SK-N-SH (cell line): ENCODE measurements around the gene PLSCR1. TPM values are rescaled to one million over a fixed set of nuclear protein-coding genes. Genes with fewer than 3 reads are reported as not detected.

Experiments
- CTCF ChIA-PET: fragments of 300-600, 350-600 bp; formaldehyde crosslinking; extraction: SDS; loops from one replicate; lab custom pipeline; 2021; lab: Yijun Ruan, JAX
- POLR2A ChIA-PET: fragments of 350-600 bp; sonication (Branson Sonifier 250); formaldehyde crosslinking; extraction: SDS; loops from one replicate; lab custom pipeline; 2020; ENCODE audit warnings: antibody characterized with exemption, inconsistent platforms; lab: Yijun Ruan, JAX
- DNase-seq: peaks from one replicate; pipeline ENCODE4 v3.0.0; 2012
- H2AFZ ChIP-seq: fragments of 200-600 bp; sonication (generic); 2 replicates; pipeline ENCODE4 v1.8.1; 2016; ENCODE audit warnings: antibody characterized with exemption, mild to moderate bottlenecking, low read depth
- H3F3A ChIP-seq: fragments of 200-600 bp; sonication (generic); replicated peaks from 2 replicates; pipeline ENCODE3; 2016; ENCODE audit warnings: antibody characterized with exemption, mild to moderate bottlenecking; ENCODE audit not compliant: insufficient read depth
- H3K27ac ChIP-seq, 2 experiments: fragments of 200-500 bp in 1 of 2; fragments of 200-600 bp in 1 of 2; sonication (Bioruptor generic) in 1 of 2; sonication (generic), shearing (Covaris generic) in 1 of 2; 2 replicates each; pipeline versions ENCODE4 v1.5.1 to v1.6.1; 2014 to 2016; ENCODE audit warnings: low read depth in 2 of 2, inconsistent platforms in 1 of 2, low read length in 1 of 2, mild to moderate bottlenecking in 1 of 2, mixed read lengths in 1 of 2
- H3K27me3 ChIP-seq: fragments of 200-600 bp; sonication (generic), shearing (Covaris generic); 2 replicates; pipeline ENCODE4 v1.6.1; 2016; ENCODE audit warnings: mixed run types; ENCODE audit not compliant: insufficient read depth
- H3K36me3 ChIP-seq, 2 experiments: fragments of 200-500 bp in 1 of 2; fragments of 200-600 bp in 1 of 2; sonication (Bioruptor generic) in 1 of 2; sonication (generic) in 1 of 2; replicated peaks in 1 of 2; 2 replicates each; pipeline versions ENCODE3 to v1.5.1; 2014 to 2016; ENCODE audit warnings: low read length in 1 of 2, mild to moderate bottlenecking in 1 of 2; ENCODE audit not compliant: insufficient read depth in 2 of 2, control insufficient read depth in 1 of 2
- H3K4me1 ChIP-seq, 2 experiments: fragments of 200-500 bp in 1 of 2; fragments of 200-600 bp in 1 of 2; sonication (Bioruptor generic) in 1 of 2; sonication (generic), shearing (Covaris generic) in 1 of 2; 2 replicates each; pipeline versions ENCODE4 v1.5.1 to v1.6.1; 2014 to 2016; ENCODE audit warnings: low read depth in 1 of 2, low read length in 1 of 2, mixed run types in 1 of 2; ENCODE audit not compliant: insufficient read depth in 2 of 2, control insufficient read depth in 1 of 2
- H3K4me2 ChIP-seq: fragments of 200-600 bp; sonication (generic), shearing (Covaris generic); 2 replicates; pipeline ENCODE4 v1.6.1; 2017; ENCODE audit warnings: mixed run types
- H3K4me3 ChIP-seq, 2 experiments: fragments of 200-500 bp in 1 of 2; fragments of 200-600 bp in 1 of 2; sonication (Bioruptor generic) in 1 of 2; sonication (generic), shearing (Covaris generic) in 1 of 2; 2 replicates each; pipeline versions ENCODE4 v1.5.1 to v1.8.1; 2014 to 2016; ENCODE audit warnings: low read depth in 2 of 2, inconsistent platforms in 1 of 2, low read length in 1 of 2, mild to moderate bottlenecking in 1 of 2, mixed read lengths in 1 of 2, moderate library complexity in 1 of 2
- H3K79me2 ChIP-seq: fragments of 200-600 bp; sonication (generic); 2 replicates; pipeline ENCODE4 v1.8.1; 2017; ENCODE audit warnings: mild to moderate bottlenecking; ENCODE audit not compliant: insufficient read depth
- H3K9ac ChIP-seq: fragments of 200-600 bp; sonication (generic); 2 replicates; pipeline ENCODE4 v1.6.1; 2017; ENCODE audit warnings: mixed run types
- H3K9me2 ChIP-seq: fragments of 200-600 bp; sonication (generic); 2 replicates; pipeline ENCODE4 v1.6.1; 2017; ENCODE audit warnings: mixed run types
- H3K9me3 ChIP-seq: fragments of 200-600 bp; sonication (generic); 2 replicates; pipeline ENCODE4 v1.6.1; 2017; ENCODE audit warnings: mixed run types, mild to moderate bottlenecking, moderate library complexity
- H4K20me1 ChIP-seq: fragments of 200-600 bp; sonication (generic); 2 replicates; pipeline ENCODE4 v1.6.1; 2017; ENCODE audit warnings: mild to moderate bottlenecking, mixed run types; ENCODE audit not compliant: insufficient read depth
- CHD2 ChIP-seq: fragments of 150-350 bp; IDR thresholded peaks from 2 replicates; pipeline ENCODE4 v1.6.1; 2018; ENCODE audit warnings: low read length; ENCODE audit not compliant: partially characterized antibody
- EZH2phosphoT487 ChIP-seq: fragments of 200-600 bp; sonication (generic); IDR thresholded peaks from 2 replicates; pipeline ENCODE4 v1.6.1; 2017; ENCODE audit warnings: low read depth, mixed run types, mild to moderate bottlenecking, antibody characterized with exemption, moderate library complexity, borderline replicate concordance
- FOSL2 ChIP-seq: IDR thresholded peaks from 2 replicates; pipeline ENCODE4 v1.4.0; 2012; ENCODE audit warnings: low read depth, mild to moderate bottlenecking, moderate library complexity, borderline replicate concordance
- FOXM1 ChIP-seq: IDR thresholded peaks from 2 replicates; pipeline ENCODE4 v1.4.0; 2012; ENCODE audit warnings: low read depth, mild to moderate bottlenecking
- GABPA ChIP-seq: IDR thresholded peaks from 2 replicates; pipeline ENCODE4 v1.4.0; 2012; ENCODE audit warnings: low read depth, mild to moderate bottlenecking
- GATA2 ChIP-seq: sonication (generic); formaldehyde crosslinking; IDR thresholded peaks from 2 replicates; pipeline ENCODE4 v1.5.0; 2020; ENCODE audit warnings: mild to moderate bottlenecking, missing genetic modification reagents
- IRF3 ChIP-seq: fragments of 150-350 bp; IDR thresholded peaks from 2 replicates; pipeline ENCODE4 v1.6.1; 2016; ENCODE audit warnings: mild to moderate bottlenecking, low read depth, low read length
- MAX ChIP-seq: IDR thresholded peaks from 2 replicates; pipeline ENCODE4 v1.4.0; 2012; ENCODE audit warnings: low read depth
- MXI1 ChIP-seq: IDR thresholded peaks from 2 replicates; pipeline ENCODE4 v1.6.1; 2012; ENCODE audit warnings: mild to moderate bottlenecking, low read depth, low read length, improper control_type of control experiment
- PBX3 ChIP-seq: IDR thresholded peaks from 2 replicates; pipeline ENCODE4; 2012
- RAD21 ChIP-seq: IDR thresholded peaks from 2 replicates; pipeline ENCODE4 v1.6.1; 2012; ENCODE audit warnings: mild to moderate bottlenecking, low read length
- REST ChIP-seq: IDR thresholded peaks from 2 replicates; pipeline ENCODE4 v1.6.1; 2012; ENCODE audit warnings: mild to moderate bottlenecking, low read depth, low read length, moderate library complexity
- RFX5 ChIP-seq: IDR thresholded peaks from 2 replicates; pipeline ENCODE4 v1.6.1; 2012; ENCODE audit warnings: mild to moderate bottlenecking, improper control_type of control experiment, low read length
- RXRA ChIP-seq: IDR thresholded peaks from 2 replicates; pipeline ENCODE4 v1.4.0; 2012; ENCODE audit warnings: low read depth, mild to moderate bottlenecking, borderline replicate concordance
- SIN3A ChIP-seq: IDR thresholded peaks from 2 replicates; pipeline ENCODE4 v1.6.1; 2012; ENCODE audit warnings: low read depth, mild to moderate bottlenecking, low read length, moderate library complexity, borderline replicate concordance
- SMC3 ChIP-seq: IDR thresholded peaks from 2 replicates; pipeline ENCODE4 v1.6.1; 2012; ENCODE audit warnings: low read depth, low read length, improper control_type of control experiment
- TEAD4 ChIP-seq: IDR thresholded peaks from 2 replicates; pipeline ENCODE4 v1.4.0; 2012; ENCODE audit warnings: mild to moderate bottlenecking, borderline replicate concordance; ENCODE audit not compliant: insufficient read depth
- USF1 ChIP-seq: IDR thresholded peaks from 2 replicates; pipeline ENCODE4 v1.4.0; 2012; ENCODE audit warnings: low read depth, borderline replicate concordance
- YY1 ChIP-seq: IDR thresholded peaks from 2 replicates; pipeline ENCODE4 v1.4.0; 2012; ENCODE audit warnings: low read depth, mild to moderate bottlenecking
- WGBS: methylation state at CpG from one replicate; pipeline ENCODE4 v1.1.6; 2017; ENCODE audit warnings: low lambda C conversion rate; 5-methylcytosine and 5-hydroxymethylcytosine counted together
- polyA plus RNA-seq, 3 experiments: library from polyadenylated mRNA; depleted of rRNA; stranded (reverse); fragments of >200 nt; gene quantifications; 2 replicates each; pipeline ENCODE4 v1.2.3, GENCODE V29; 2012

PLSCR1 gene
- polyA plus RNA-seq, 1 of the 3 experiments (the other 2 are of a cell fraction), result 10.9 TPM

- no peaks in the 10 kb centered on the region for H3K4me1 ChIP-seq
- no peak overlapping the region for H3K4me3 ChIP-seq
- H3K36me3 ChIP-seq, result no peaks in the 10 kb centered on the region
- H3K9me2 ChIP-seq, result no peaks in the 10 kb centered on the region
- ChIA-PET POLR2A (no interaction called here), CTCF (no interaction called here)
- TF ChIP-seq SIN3A (no peak), USF1 (no peak), EZH2phosphoT487 (no peak), GATA2 (no peak)
- H4K20me1 ChIP-seq, result no peaks in the 10 kb centered on the region
- no peaks in the 10 kb centered on the region for H3K9me3 ChIP-seq
- DNase-seq, result no peak
- H2AFZ ChIP-seq, result no peak overlapping the region
- H3K79me2 ChIP-seq, result no peaks in the 10 kb centered on the region
- no peak overlapping the region for H3K9ac ChIP-seq
- H3F3A ChIP-seq, result no peaks in the 10 kb centered on the region
- no peak overlapping the region for H3K4me2 ChIP-seq
- no peak overlapping the region for H3K27ac ChIP-seq
- 37% methylated on average over 2 of the region's 2 CpGs for WGBS
- no peaks in the 10 kb centered on the region for H3K27me3 ChIP-seq
Observed at GRCh38 chr3:146493761-146494160, 50.6 kb downstream of the PLSCR1 start.

DNA sequence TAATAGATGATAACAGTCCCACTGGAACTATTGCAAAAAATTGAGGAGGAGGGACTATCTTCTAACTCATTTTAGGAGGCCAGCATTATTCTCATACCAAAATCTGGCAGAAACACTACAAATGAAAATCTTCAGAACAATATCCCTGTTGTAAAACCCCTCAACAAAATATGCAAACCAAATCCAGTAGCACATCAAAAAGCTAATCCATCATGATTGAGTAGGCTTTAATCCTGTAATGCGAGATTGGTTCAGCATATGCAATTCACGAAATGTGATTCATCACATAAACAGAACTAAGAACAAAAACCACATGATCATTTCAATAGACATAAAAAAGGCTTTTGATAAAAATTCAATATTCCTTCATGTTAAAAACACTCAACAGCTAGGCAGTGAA is 51.2 kb downstream of the PLSCR1 start:
- Histone ChIP-seq H3K9me3 (no peaks in the 10 kb centered on the region), H3K4me1 (no peaks in the 10 kb centered on the region), H3K27me3 (no peaks in the 10 kb centered on the region), H2AFZ (no peak overlapping the region), H4K20me1 (no peaks in the 10 kb centered on the region), H3K27ac (no peak overlapping the region), H3K4me3 (no peak overlapping the region), H3F3A (no peaks in the 10 kb centered on the region), H3K79me2 (no peaks in the 10 kb centered on the region), H3K9me2 (no peaks in the 10 kb centered on the region), H3K4me2 (no peak overlapping the region), H3K9ac (no peak overlapping the region), H3K36me3 (no peaks in the 10 kb centered on the region)
- ChIA-PET CTCF (no interaction called here), POLR2A (no interaction called here)
- 39% methylated on average over 2 of the region's 2 CpGs for WGBS
- TF ChIP-seq USF1 (no peak), FOXM1 (no peak), PBX3 (no peak), TEAD4 (no peak), RFX5 (no peak), GABPA (no peak), YY1 (no peak), MAX (no peak), IRF3 (no peak), RAD21 (no peak), REST (no peak), RXRA (no peak), MXI1 (no peak), CHD2 (no peak), SMC3 (no peak), FOSL2 (no peak)
- DNase-seq, result no peak
